Ureter (tissue), 1 donor: ENCODE measurements around the gene COQ4. TPM values are rescaled to one million over a fixed set of nuclear protein-coding genes. Genes with fewer than 3 reads are reported as not detected.

Experiments
- DNase-seq: peaks from one replicate; pipeline ENCODE4 v3.0.0-alpha.2; 2020; ENCODE audit warnings: low spot score
- total RNA-seq: library from RNA; stranded (reverse); gene quantifications from one replicate; pipeline ENCODE4 v1.2.4, GENCODE V29; 2023
- donor health status: DM: yes; HTN: yes; CAD: no.

The COQ4 gene
- total RNA-seq, 1 donor from 2014 or later, result 91.8 TPM

GRCh38 chr9:128340691-128341434 lies 18.2 kb downstream of the COQ4 start:
- peak; percentile 50 for DNase-seq

- DNase-seq, result peak; percentile 73
These were observed 18.8 kb downstream of the COQ4 start for GRCh38 chr9:128341435-128341849.

- DNase-seq, result no peak
These were observed 20.5 kb downstream of the COQ4 start for GRCh38 chr9:128342971-128343680.

- no peak for DNase-seq
These were observed 21.2 kb downstream of the COQ4 start for GRCh38 chr9:128343855-128344254.

- no peak for DNase-seq
These were observed 22.4 kb downstream of the COQ4 start for GRCh38 chr9:128344931-128345605.

DNA sequence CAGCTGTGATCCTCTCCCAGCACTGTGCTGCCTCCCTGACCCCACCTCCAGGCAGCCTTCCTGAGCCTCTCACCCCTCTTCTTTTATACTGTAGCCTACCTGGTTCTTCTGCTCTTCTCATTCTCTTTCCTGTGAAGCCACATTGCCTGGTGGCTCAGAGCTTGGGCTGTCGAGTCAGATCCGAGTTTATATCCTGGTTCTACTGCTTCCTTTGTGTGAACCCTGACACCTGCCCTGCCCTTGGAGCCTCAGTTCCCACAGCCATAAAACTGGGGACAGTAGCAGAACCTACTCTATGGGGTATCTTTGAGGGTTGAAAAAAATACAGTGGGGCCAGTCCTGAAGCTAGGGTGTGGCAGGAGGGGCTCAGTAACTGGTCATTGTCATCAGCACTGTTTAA lies 26.5 kb downstream of the COQ4 start:
- DNase-seq, result no peak

DNA sequence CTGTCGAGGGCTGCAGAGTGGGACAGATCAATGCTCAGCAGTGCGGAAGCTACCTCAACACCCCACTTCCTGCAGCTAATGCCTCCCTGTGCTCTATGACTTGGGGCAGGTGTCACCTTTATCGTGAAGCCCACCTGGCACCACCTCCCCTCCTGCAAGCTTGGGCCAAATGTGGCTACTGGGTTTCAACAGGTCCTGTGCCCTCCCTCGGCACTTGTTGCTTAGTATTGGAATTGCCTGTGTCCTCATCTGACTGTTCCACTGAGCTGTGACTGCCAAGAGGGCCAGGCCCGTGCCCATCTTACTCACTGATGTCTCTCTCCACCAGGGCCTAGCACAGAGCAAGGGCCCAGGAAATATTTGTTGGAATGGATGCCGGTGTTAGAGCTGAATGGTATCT lies 27.1 kb downstream of the COQ4 start:
- DNase-seq, result no peak

DNA sequence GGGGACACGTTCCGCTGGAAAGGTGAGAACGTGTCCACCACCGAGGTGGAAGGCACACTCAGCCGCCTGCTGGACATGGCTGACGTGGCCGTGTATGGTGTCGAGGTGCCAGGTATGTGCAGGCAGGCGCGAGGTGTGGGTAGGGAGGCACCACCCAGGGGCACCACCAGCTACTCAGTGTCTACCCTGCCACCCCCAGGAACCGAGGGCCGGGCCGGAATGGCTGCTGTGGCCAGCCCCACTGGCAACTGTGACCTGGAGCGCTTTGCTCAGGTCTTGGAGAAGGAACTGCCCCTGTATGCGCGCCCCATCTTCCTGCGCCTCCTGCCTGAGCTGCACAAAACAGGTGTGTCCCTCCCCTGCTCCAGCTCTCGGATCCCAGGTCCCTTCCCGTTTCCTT lies 32.8 kb downstream of the COQ4 start:
- no peak for DNase-seq

DNA sequence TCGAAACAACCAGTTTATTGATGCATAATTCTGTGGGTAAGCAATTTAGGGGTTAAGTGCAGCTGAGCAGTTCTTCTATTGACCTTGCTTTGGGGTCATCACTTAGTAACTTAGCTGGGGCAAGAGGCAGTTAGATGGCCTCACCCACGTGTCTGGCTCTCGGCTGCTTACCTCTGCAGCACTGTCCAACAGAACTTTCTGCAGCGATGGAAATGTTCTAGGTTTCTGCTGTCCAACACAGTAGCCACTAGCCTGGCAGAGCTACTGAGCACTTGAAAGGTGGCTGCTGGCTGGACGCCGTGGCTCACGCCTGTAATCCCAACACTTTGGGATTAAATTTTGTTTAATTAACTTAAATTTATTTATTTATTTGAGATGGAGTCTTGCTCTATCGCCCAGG lies 35.5 kb downstream of the COQ4 start:
- DNase-seq, result no peak

GRCh38 chr9:128358861-128359260 lies 36.2 kb downstream of the COQ4 start:
- no peak for DNase-seq

GRCh38 chr9:128360826-128361225 lies 38.2 kb downstream of the COQ4 start:
- no peak for DNase-seq

GRCh38 chr9:128361296-128361985 lies 38.8 kb downstream of the COQ4 start:
- DNase-seq, result no peak

DNA sequence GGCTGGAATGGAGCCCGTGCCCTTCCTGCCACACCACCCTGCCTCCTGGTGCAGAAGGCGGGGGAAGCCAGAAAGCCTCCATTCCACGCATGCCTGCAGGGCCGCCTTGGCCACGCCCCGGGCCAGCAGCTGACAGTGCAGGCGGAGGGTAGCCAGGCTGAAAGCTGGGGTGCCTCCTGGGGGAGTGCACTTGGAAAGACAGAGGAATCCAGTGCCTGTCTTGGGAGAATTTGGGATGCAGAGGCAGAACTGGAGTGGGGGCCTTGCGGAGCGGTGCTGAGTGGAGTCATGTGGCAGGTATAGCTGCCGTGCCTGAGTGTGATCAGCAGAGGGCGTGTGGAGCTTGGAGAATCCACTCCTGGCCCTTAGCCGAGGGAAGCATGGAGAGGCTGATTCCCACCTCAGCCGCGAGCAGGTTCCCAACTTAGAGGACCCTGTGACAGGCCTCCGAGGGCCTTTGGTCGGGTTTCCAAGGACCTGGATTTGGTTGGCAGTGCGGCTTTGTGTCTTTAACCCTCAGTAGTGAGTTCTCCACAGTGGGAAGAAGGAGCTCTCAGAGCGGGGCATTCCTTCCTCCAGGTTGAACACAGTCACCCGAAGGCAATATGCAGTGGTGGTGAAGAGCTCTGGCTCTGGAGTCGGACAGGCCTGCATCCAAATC lies 39.5 kb downstream of the COQ4 start:
- DNase-seq, result peak; percentile 88

DNA sequence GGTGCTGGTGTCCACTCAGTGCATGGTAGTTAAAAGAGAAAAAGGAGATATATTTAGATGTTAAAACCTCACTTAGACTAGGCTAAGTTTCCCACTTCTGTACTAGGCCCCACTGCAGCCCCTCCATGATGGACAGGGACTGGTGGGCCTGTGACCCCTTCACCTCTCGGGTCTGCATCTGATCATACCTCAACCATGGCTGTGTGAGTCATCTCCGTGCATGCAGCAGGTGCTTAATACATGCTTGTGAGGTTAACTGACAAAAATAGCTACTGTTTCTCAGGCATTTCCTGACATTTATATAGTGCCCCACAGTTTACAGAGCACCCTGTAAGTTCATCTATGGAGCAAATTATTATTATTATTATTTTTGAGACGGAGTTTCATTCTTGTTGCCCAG lies 40.1 kb downstream of the COQ4 start:
- DNase-seq, result no peak

- no peak for DNase-seq
These were observed 42.9 kb downstream of the COQ4 start for GRCh38 chr9:128365525-128365924.

GRCh38 chr9:128369024-128369706 lies 46.5 kb downstream of the COQ4 start:
- no peak for DNase-seq

DNA sequence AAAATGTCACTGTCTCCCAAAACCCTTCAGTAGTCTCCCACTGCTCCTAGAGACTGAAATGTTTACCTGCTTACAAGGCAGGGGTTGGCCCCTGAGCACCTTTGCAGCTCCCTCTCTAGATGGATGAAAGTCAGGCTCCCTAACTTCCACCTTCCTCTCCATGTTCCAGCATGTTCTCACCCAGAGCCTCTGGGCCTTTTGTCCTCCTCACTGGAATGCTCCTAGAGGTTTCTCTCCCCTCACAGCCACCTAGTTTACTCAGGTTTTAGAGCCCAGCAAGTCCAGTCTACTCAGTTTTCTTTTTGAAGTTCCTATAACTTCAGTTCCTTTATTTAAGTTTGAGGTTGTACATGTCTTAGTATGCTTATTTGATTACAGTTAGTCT lies 47.7 kb downstream of the COQ4 start:
- no peak for DNase-seq

- DNase-seq, result peak; percentile 97
These were observed 48.4 kb downstream of the COQ4 start, which contains the start of gene URM1 for GRCh38 chr9:128370752-128371629. Gene URM1 (plus strand): TSS chr9:128371374. CDS start chr9:128371381, 7 bp downstream.

- no peak for DNase-seq
These were observed 49.0 kb downstream of the COQ4 start for GRCh38 chr9:128371630-128372117.

DNA sequence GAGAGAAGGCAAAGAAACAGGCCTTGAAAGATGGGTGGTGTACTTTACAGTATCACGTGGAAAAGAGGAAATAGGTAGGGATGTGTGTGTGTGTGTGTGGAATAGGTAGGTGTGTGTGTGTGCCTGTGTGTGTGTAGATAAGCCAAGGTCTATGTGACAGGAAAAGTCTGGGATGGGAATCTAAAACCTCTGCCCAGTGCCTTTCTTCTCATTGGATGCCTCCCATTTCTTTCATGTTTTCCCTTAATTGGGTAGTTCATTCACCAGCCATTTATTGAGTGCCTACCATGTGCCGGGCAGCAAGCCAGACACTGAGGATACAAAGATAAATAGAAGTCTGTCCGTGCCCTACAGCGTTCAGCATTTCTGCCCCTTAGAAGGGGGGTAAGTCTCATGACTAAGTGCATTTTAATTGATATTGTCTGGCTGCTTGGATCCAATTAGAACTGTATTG lies 49.6 kb downstream of the COQ4 start:
- no peak for DNase-seq
